ENCODE results near the gene NAA38.

NAA38 gene, protein sequence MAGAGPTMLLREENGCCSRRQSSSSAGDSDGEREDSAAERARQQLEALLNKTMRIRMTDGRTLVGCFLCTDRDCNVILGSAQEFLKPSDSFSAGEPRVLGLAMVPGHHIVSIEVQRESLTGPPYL

GRCh38 chr17:7856811-7857712, at the start of gene NAA38:
Gene NAA38, minus strand, starts transcription at chr17:7857559. Its CDS starts 96 bp downstream, at chr17:7857463.
- peak; percentile 80 to 95 for DNase-seq (ENCODE audit: extremely low read depth in 1 of 2, low read depth in 1 of 2)

DNA sequence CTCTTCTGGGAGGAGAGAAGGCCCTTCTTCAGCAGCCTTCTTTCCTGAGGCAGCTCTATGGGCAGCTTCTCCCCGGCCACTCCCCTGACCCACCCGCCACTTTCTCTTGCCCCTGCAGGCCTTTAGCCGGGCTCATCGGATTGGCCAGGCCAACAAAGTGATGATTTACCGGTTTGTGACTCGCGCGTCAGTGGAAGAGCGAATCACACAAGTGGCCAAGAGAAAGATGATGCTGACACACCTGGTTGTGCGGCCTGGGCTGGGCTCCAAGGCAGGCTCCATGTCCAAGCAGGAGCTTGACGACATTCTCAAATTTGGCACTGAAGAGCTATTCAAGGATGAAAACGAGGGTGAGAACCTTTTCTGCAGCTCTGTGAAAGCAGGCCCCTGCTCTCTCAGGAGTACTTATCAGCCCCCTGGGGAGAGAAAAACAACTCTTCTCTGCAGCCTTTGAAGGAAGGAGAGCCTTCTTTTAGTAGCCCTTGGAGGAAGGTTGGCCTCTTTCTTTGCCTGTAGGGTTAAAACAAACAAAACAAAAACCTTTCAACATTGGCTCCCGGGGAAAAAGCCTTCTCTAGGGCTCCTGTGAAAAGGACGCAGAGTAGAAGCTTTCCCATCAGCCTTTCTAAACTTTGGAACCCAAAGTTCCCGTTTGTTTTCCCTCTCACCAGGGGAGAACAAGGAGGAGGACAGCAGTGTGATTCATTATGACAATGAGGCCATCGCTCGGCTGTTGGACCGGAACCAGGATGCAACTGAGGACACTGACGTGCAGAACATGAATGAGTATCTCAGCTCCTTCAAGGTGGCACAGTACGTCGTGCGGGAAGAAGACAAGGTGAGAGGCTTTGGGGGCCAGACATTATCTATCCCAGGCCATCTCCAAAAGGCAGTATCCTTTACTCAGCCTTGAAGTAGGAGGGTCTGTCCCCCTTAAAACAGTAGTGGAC, 46.1 kb upstream of the NAA38 start:
- DNase-seq (ENCODE audit: extremely low read depth in 1 of 2, low read depth in 1 of 2) = no peak

DNA sequence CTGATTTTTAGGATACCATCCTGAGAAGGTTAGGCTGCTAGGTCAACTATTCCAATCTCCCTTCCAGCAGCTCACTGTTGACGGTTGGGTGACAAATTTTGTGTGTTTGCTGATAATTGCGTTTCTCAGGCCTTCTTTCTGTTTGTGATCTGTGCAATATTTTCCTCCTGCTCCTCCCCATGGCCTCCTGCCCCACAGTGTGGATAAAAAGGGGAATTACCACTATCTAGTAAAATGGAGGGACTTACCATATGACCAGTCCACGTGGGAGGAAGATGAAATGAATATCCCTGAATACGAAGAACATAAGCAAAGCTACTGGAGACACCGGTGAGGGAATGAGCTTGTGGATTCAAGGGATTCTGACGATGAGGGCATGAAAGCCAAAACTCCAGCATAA, 40.4 kb upstream of the NAA38 start:
- DNase-seq (ENCODE audit: extremely low read depth in 1 of 2, low read depth in 1 of 2) = no peak

DNA sequence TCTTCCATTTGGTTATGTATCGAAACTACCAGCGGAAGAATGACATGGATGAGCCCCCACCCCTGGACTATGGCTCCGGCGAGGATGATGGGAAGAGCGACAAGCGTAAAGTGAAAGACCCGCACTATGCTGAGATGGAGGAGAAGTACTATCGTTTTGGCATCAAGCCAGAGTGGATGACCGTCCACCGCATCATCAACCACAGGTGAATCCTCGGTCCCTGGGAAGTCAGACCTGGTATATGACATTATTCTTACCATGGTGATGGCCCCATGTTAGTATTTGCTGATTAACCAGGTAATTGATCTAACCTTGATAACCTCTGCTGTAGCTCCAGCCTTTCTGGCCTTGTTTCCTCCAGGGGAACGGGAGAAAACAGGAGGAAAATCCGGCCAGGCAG, 39.7 kb upstream of the NAA38 start:
- DNase-seq (ENCODE audit: extremely low read depth in 1 of 2, low read depth in 1 of 2) = no peak

DNA sequence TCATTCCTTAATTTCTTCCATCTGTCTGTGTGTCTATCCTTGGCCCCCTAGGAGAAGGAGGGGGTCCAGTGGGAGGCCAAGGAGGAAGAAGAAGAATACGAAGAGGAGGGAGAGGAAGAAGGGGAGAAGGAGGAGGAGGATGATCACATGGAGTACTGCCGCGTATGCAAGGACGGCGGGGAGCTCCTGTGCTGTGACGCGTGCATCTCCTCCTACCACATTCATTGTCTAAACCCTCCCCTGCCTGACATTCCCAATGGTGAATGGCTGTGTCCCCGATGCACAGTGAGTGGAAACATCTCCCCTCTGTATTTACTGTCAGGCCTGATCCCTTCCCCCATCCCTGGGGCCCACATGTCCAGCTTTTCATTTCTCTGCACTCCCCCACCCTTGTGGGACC, 37.5 kb upstream of the NAA38 start:
- no peak for DNase-seq (ENCODE audit: extremely low read depth in 1 of 2, low read depth in 1 of 2)

GRCh38 chr17:7894226-7894625, 36.9 kb upstream of the NAA38 start:
- DNase-seq (ENCODE audit: extremely low read depth in 1 of 2, low read depth in 1 of 2) = no peak

DNA sequence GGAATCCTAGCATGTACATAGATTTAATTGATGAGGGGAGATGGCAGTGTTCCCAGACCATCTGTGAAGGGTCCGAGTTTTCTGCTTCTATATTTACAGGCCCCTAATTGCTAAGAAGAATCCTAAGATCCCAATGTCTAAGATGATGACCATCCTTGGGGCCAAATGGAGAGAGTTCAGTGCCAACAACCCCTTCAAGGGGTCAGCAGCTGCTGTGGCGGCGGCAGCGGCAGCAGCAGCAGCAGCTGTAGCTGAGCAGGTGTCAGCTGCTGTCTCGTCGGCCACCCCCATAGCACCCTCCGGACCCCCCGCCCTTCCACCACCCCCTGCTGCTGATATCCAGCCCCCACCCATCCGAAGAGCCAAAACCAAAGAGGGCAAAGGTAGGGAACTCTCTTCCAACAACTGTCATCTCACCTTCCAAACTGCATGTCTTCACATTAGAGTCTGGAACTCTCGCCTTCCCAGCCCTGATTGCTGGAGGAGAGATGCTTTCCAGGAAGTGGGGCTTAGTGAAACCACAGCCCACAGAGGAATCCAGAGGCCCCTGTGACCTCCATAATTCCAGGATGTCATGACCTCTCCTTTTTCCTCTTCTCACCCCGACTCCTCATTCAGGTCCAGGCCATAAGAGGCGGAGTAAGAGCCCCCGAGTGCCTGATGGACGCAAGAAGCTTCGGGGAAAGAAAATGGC, 36.0 kb upstream of the NAA38 start:
- DNase-seq (ENCODE audit: extremely low read depth in 1 of 2, low read depth in 1 of 2) = no peak

DNA sequence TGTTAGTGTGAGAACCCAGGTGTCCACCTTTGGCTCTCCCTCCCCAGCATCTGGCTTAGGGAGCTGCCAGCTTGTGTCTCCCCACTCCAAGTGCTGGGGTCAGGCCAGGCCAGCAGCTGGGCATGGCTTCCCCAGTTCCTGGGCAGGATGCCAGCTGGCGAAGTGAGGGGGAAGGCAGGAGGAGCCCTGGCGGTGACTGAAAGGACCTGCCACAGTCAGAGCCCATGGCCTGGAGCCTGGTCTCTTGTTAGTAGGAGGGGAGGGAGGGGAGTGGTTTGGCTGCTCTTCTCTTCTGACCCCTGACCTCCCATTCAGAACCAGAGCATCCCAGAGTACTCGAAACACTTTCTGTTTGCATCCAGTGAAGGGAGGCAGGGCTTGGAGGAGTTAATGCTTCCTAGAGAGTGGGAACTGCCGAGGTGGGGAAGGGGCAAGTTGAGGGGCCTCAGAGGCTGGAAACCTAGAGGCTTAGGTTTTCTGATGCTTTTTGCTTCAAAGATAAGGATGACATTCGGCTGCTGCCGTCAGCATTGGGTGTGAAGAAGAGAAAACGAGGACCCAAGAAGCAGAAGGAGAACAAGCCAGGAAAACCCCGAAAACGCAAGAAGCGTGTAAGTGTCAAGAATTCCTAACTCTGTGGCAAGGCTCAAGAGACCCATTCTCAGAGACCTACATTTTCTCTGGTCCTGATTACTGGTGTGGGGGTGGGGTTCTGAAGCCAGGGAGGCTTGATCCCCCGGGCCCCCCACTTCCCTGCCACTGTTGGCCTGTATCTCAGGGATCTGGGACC, 32.0 kb upstream of the NAA38 start:
- peak in 1 of 2 donors; percentile 25 for DNase-seq (ENCODE audit: extremely low read depth in 1 of 2, low read depth in 1 of 2)

DNA sequence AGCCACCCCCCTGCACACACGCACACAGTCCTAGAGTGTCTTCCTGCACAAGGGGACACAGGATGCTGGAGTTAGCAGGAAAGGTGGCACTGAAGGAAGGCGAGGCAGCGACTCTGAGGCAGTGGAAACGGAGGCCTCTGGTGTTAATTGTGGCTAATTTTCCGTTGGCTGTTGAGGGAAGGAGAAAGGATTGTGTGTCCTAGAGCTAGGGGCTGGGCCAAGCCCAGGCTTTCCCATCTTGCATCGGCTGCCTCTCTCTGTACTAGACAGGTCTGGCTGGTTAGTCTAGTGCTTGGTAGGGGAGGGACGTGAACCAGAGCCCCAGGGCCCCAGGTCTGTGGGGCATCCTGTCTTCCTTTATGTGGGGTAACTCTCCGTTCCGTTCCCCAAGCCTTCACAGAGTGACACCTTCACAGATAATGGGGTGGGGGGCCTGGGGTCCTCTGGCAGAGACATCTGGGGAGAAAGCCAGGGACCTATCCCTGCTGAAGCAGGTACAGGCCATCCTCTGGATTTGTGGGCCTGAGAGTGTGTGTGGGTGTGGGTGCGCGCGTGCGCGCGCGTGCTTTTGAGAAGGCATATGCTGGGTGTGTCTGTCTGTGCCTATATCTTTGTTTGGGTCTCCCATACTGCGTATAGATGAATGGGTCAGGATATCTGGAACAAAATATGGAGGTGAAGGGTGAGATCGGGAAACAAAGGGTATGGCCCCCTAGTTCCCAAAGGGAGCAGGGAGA, 31.0 kb upstream of the NAA38 start, which contains the start of gene CHD3:
Gene CHD3, plus strand, starts transcription at position 606 of the 737 bp plus-strand sequence. CDS start 212 bp downstream, outside the sequence.
- DNase-seq (ENCODE audit: extremely low read depth in 1 of 2, low read depth in 1 of 2) = peak in 1 of 2 donors; percentile 32

- DNase-seq (ENCODE audit: extremely low read depth in 1 of 2, low read depth in 1 of 2) = peak; percentile 65 to 87
Measured at GRCh38 chr17:7887482-7888183, 30.3 kb upstream of the NAA38 start.

- no peak for DNase-seq (ENCODE audit: extremely low read depth in 1 of 2, low read depth in 1 of 2)
Measured at GRCh38 chr17:7887038-7887481, 29.7 kb upstream of the NAA38 start.

DNA sequence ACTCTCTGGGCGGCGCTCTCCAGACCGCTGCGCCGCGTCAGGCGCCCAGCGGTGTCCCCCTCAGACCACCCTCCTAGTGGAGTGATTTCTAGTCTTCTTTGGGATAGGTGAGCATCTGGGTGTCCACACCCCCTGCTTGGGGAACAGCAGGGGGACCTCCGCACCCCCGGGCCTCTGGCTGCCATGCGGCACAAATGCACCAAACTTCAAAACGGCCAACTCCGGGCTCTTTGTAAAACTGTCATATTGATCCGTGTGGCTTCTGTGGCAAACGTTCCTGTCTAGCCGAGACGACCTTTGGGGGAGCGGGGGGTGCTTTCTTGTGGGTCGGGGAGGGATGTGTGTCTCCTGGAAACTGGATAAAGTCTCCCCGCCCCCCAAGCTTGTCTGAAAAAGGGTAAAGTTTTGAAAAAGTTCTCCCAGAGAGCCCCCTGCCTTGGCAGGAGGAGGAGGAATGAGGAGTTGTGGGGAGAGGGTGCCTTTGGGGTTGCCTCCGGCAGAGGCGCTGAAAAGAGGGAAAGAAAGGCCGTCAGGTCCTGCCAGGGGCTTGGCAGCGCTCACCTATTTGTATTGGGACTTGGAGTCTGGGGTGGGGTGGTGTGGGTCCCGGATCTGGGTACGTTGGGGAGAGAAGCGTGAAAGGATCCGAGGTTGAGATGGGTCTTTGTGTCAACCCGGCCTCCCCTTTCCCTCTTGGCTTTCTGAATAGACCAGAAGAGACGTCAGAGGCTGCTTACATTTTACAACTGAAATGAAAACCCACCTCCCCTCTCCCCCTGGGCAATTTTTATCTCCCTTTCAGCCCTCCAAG, 29.1 kb upstream of the NAA38 start:
- peak in 1 of 2 donors; percentile 38 for DNase-seq (ENCODE audit: extremely low read depth in 1 of 2, low read depth in 1 of 2)

GRCh38 chr17:7885367-7886226, 28.2 kb upstream of the NAA38 start:
- peak in 1 of 2 donors; percentile 37 for DNase-seq (ENCODE audit: extremely low read depth in 1 of 2, low read depth in 1 of 2)

- DNase-seq (ENCODE audit: extremely low read depth in 1 of 2, low read depth in 1 of 2) = no peak
Measured at GRCh38 chr17:7884581-7885366, 27.4 kb upstream of the NAA38 start.

DNA sequence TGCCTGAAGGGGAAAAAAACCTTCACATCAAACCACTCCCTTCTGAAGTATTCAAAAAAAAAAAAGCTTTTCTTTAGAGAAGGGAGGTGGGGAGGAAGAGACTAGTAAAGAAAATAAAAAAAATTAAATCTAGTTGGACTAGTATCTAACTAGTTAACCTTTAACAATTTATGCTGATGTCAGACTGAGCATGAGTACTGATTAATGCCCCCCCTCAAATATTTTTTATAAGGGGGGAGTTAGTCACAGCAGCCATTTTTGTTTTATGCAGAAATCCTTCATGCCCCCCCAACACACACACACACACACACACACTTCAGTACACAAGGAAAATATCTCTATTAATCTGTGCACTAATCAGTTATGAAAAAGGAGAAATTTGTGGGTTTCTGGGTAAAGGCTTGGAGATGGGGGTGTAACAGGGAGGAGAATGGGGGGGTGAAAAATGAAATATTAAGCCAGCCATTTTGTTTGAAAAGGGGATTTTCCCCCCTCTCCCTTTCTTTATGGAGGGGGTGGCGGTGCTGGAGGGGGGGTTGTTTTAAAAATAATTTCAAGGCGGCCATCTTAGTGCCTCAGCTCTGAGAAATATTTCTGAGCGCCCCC, 26.5 kb upstream of the NAA38 start:
- no peak for DNase-seq (ENCODE audit: extremely low read depth in 1 of 2, low read depth in 1 of 2)
